ENCODE data around the gene IQSEC2. TPM values are rescaled to one million over a fixed set of nuclear protein-coding genes. Genes with fewer than 3 reads are reported as not detected.

Gene IQSEC2
- total RNA-seq, 1 experiment from 2014 or later = 8.5 TPM

GRCh38 chrX:53265771-53266574, 15.4 kb downstream of the IQSEC2 start:
- BruUV-seq (replicated peaks) = TSS peak; percentile 49
- ChIA-PET POLR2A (ENCODE audit: unreplicated experiment) (interaction anchor here (0.6 kb wide), 1 partner anchor 1095 kb away, joined by 6 read pairs; no protein-coding TSS in a partner anchor), CTCF (interaction anchor here (1.3 kb wide), 1 partner anchor 15 kb away, joined by 4 read pairs; the partner anchor contains the start of gene IQSEC2)
- Histone ChIP-seq H4K20me1 (ENCODE audit: low read length) (no peaks in the 10 kb centered on the region), H3K79me2 (ENCODE audit: low read length) (peaks cover 7% of the 10 kb centered on the region; the same call in 1 of the 2 replicates), H3F3A (ENCODE audit: low read length, unreplicated experiment) (no peaks in the 10 kb centered on the region), H3K27ac (ENCODE audit: low read length) (peak overlapping the region; percentile 98), H3K9me2 (replicated peaks; ENCODE audit: low read length) (no peaks in the 10 kb centered on the region), H2AFZ (ENCODE audit: low read length) (no peak overlapping the region), H3K4me2 (ENCODE audit: low read length) (peak overlapping the region; percentile 71), H3K36me3 (ENCODE audit: low read depth, low read length) (no peaks in the 10 kb centered on the region), H3K9me3 (ENCODE audit: low read length) (no peaks in the 10 kb centered on the region), H3K27me3 (ENCODE audit: low read length) (no peaks in the 10 kb centered on the region), H3K4me3 (ENCODE audit: low read length) (peak overlapping the region; percentile 15; the same call in 1 of the 2 replicates), H3K9ac (ENCODE audit: low read length) (peak overlapping the region; percentile 66), H3K4me1 (ENCODE audit: insufficient read depth, low read length) (peaks cover 54% of the 10 kb centered on the region)
- intact Hi-C loops (cut with micrococcal nuclease) = no loop called here
- ATAC-seq (peak; percentile 39), DNase-seq (peak; percentile 82)
- TF ChIP-seq CTCF (conservative IDR thresholded peaks at IDR 0.05; ENCODE audit: low read depth, low read length) (no peak), EZH2phosphoT487 (IDR thresholded peaks at IDR 0.05; ENCODE audit: borderline replicate concordance, low read length) (no peak), EZH2 (IDR thresholded peaks at IDR 0.05; ENCODE audit: low read length, unreplicated experiment) (no peak)

GRCh38 chrX:53263597-53264094, 17.7 kb downstream of the IQSEC2 start:
- POLR2A ChIA-PET (ENCODE audit: unreplicated experiment) = interaction anchor here (1.1 kb wide), 1 partner anchor 38 kb away, joined by 4 read pairs; no protein-coding TSS in a partner anchor
- no peaks in the 10 kb centered on the region for H3K36me3 ChIP-seq (ENCODE audit: low read depth, low read length)
- H3F3A ChIP-seq (ENCODE audit: low read length, unreplicated experiment) = no peaks in the 10 kb centered on the region
- peaks cover 7% of the 10 kb centered on the region; the same call in 1 of the 2 replicates for H3K79me2 ChIP-seq (ENCODE audit: low read length)
- peak overlapping the region; percentile 76 for H3K9ac ChIP-seq (ENCODE audit: low read length)
- ATAC-seq = peak; percentile 76
- peaks cover 54% of the 10 kb centered on the region for H3K4me1 ChIP-seq (ENCODE audit: insufficient read depth, low read length)
- H3K9me3 ChIP-seq (ENCODE audit: low read length) = no peaks in the 10 kb centered on the region
- CTCF ChIA-PET = interaction anchor here (1.4 kb wide), 1 partner anchor 50 kb away, joined by 4 read pairs; no protein-coding TSS in a partner anchor
- H2AFZ ChIP-seq (ENCODE audit: low read length) = no peak overlapping the region
- no peak for TF ChIP-seq EZH2phosphoT487 (IDR thresholded peaks at IDR 0.05; ENCODE audit: borderline replicate concordance, low read length)
- no peak for TF ChIP-seq EZH2 (IDR thresholded peaks at IDR 0.05; ENCODE audit: low read length, unreplicated experiment)
- no peak for TF ChIP-seq CTCF (conservative IDR thresholded peaks at IDR 0.05; ENCODE audit: low read depth, low read length)
- peak; percentile 92 for DNase-seq
- no peaks in the 10 kb centered on the region for H4K20me1 ChIP-seq (ENCODE audit: low read length)
- no peaks in the 10 kb centered on the region for H3K9me2 ChIP-seq (replicated peaks; ENCODE audit: low read length)
- peak overlapping the region; percentile 98 for H3K27ac ChIP-seq (ENCODE audit: low read length)
- BruUV-seq (replicated peaks) = no TSS peak
- H3K27me3 ChIP-seq (ENCODE audit: low read length) = no peaks in the 10 kb centered on the region
- H3K4me2 ChIP-seq (ENCODE audit: low read length) = peak overlapping the region; percentile 71
- intact Hi-C loops (cut with micrococcal nuclease) = loop anchor here (1.0 kb wide), 1 partner anchor 18 kb away; the partner anchor contains the start of gene IQSEC2
- H3K4me3 ChIP-seq (ENCODE audit: low read length) = 0 out of 2 replicates have a peak overlapping the region, but pooled peaks have one; percentile 23
